DLD1 (cell line): ENCODE results near the gene MBD6.

Experiments
- in situ Hi-C: cut with HindIII; loops from 2 replicates; pipeline ENCODE4 v1.10.0; 2017; ENCODE audit warnings: low sequenced_read_pairs

The MBD6 gene

DNA sequence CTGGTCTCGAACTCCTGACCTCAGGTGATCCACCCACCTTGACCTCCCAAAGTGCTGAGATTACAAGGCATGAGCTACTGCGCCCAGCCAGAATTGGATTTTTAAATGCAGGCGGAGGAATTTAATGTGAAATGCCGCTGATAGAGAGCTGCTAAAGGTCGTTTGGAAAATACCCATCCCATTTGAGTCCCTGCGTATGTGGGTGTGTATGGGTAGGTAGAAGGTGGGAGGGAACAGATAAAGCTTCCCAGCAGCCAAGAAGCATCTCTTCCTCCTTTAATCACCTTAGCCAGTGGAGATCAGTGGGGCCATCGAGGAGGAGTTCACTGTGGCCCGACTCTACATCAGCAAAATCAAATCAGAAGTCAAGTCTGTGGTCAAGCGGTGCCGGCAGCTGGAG lies 52.2 kb downstream of the MBD6 start:
- in situ Hi-C loops, result no loop called here

DNA sequence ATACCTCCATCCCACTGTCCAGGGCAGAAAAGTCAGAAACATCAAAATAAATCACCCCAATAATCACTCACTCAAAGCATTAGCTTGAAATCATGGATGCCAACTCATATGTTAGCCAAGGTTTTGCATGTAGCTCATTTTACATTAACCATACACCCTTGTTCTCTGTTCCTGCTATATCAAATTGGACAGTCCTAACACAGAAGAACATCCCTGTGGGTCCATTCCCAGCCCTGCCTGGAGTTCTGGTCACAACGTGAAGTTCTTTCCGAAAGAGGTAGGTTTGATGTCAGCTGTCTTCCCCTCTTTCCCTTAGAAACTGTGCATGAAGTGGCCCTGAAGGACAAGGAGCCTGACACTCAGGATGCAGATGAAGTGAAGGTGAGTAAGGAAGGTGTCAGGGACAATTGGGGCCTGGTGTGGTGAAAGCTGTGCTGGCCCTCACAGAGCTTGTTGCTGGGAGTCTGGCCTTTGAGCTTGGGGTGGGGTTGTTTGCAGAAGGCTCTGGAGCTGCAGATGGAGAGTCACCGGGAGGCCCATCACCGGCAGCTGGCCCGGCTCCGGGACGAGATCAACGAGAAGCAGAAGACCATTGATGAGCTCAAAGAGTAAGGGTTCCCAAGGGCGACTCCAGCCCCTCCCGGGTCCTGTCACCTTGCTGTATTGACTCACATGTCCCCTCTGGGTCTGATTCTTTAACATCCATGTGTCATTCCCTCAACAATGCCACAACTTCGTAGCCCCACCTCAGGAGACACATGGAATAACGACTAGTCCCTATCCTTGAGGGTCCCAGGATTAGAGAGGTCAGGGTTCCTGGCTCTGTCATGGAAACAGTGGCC lies 53.4 kb downstream of the MBD6 start:
- in situ Hi-C loops, result no loop called here

DNA sequence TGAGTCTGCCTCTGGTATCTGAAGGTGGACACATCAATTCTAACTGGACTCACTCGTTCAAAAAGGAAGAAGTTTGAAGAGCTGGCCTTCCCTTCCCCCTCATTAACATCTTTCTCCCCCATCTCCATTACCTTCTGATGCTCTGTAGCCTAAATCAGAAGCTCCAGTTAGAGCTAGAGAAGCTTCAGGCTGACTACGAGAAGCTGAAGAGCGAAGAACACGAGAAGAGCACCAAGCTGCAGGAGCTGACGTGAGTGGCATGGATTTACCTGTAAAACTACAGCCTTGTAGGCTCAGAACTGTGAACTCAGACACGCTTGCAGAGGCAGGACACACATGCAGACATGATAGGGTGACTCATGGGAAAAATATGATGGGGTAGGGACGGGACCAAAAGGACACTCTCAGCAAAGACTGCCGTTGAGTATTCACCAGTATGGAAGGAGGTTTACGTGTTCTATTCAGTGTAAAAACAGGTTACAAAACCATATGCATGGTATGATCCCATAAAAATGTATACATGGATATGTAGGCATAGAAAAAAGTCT lies 54.1 kb downstream of the MBD6 start:
- in situ Hi-C loops, result no loop called here

DNA sequence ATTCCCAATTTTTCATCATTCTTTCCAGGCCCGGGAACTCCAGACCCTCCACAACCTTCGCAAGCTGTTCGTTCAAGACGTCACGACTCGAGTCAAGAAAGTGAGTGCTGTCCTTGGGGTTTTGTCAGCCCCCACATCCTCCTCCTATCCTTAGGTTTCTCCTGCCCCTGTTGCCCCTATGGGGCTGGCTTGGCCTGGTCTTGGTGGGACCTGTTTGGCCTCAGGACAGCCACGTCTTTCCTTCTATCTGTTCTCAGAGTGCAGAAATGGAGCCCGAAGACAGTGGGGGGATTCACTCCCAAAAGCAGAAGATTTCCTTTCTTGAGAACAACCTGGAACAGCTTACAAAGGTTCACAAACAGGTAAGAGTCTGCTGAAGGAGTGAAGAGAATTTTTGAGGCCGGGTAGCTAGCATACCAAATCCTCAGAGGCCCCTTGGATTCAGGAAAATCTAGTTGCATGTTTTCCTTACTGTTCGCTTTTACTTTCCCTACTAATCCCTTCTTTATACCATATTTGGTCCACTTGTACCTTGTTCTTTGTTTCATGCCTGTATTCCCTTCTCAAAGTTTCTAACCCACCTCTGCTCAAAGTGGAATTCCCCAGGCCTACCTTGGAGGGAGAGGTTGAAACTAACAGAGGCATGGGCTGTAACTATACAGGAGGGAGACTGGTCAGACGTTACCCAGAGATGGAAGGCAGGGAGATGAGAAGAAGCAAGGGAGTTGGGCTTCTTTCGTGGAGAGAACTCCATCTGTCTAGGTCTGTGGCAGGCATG lies 55.5 kb downstream of the MBD6 start:
- in situ Hi-C loops, result no loop called here

DNA sequence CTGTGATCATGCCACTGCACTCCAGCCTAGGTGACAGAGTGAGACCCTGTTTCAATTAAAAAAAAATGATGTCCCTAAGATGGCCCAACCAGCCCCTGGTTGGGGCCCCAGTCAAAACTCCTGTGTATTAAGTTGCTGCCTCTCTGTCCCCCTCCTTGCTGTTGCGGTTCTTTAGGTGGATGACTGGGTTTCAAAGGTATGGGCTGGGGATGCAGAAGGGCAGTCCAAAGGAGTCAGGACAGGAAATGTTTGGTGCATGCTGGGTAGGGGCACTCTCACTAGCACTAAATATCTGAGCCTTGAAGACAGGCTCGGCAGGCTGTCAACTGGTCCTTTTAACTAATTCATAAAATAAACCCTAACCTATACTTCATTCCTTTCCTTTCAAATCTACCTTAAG lies 56.4 kb downstream of the MBD6 start:
- in situ Hi-C loops, result no loop called here
